GM10266 (cell line): ENCODE data around the gene RHBDF1.
A peak's percentile ranks its signal among the peaks of the same experiment; 100 is the strongest.

Source experiments
- DNase-seq: peaks from one replicate; pipeline ENCODE4 v3.0.0; 2012; ENCODE audit errors: extremely low spot score
- TF ChIP-seq, protein P1 (sequence below): IDR thresholded peaks from 2 replicates; pipeline ENCODE4 v1.5.1; 2012; ENCODE audit warnings: mild to moderate bottlenecking, low read depth; ENCODE audit not compliant: control insufficient read depth, insufficient read depth; ENCODE audit errors: missing control alignments

RHBDF1 gene

DNA sequence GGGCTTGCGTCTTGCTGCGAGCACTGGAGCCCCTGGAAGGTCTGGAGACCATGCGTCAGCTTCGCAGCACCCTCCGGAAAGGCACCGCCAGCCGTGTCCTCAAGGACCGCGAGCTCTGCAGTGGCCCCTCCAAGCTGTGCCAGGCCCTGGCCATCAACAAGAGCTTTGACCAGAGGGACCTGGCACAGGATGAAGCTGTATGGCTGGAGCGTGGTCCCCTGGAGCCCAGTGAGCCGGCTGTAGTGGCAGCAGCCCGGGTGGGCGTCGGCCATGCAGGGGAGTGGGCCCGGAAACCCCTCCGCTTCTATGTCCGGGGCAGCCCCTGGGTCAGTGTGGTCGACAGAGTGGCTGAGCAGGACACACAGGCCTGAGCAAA, 13.0 kb upstream of the RHBDF1 start:
- no peak for DNase-seq
- TF ChIP-seq, protein P1, sequence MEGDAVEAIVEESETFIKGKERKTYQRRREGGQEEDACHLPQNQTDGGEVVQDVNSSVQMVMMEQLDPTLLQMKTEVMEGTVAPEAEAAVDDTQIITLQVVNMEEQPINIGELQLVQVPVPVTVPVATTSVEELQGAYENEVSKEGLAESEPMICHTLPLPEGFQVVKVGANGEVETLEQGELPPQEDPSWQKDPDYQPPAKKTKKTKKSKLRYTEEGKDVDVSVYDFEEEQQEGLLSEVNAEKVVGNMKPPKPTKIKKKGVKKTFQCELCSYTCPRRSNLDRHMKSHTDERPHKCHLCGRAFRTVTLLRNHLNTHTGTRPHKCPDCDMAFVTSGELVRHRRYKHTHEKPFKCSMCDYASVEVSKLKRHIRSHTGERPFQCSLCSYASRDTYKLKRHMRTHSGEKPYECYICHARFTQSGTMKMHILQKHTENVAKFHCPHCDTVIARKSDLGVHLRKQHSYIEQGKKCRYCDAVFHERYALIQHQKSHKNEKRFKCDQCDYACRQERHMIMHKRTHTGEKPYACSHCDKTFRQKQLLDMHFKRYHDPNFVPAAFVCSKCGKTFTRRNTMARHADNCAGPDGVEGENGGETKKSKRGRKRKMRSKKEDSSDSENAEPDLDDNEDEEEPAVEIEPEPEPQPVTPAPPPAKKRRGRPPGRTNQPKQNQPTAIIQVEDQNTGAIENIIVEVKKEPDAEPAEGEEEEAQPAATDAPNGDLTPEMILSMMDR = no peak

GRCh38 chr16:84718-85406, 12.4 kb upstream of the RHBDF1 start:
- peak; percentile 83 for DNase-seq
- TF ChIP-seq, protein P1 = no peak

GRCh38 chr16:83781-84615, 11.6 kb upstream of the RHBDF1 start:
- TF ChIP-seq, protein P1 = no peak
- no peak for DNase-seq

DNA sequence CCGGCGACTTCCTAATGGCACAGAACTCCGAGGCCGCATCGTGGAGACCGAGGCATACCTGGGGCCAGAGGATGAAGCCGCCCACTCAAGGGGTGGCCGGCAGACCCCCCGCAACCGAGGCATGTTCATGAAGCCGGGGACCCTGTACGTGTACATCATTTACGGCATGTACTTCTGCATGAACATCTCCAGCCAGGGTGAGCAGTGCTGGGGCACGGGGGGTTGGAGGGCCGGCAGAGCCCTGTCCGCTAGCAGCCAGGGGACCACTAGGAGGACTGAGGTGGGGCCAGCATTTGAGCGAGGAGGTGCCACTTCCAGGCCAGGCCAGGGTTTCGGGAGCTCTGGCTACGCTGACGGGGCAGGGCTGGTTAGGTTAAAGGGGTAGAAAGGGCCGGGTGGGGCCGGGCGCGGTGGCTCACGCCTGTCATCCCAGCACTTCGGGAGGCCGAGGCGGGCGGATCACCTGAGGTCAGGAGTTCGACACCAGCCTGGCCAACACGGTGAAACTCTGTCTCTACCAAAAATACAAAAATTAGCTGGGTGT, 10.7 kb upstream of the RHBDF1 start:
- TF ChIP-seq, protein P1 = no peak
- DNase-seq = no peak

GRCh38 chr16:79151-80054, 7.0 kb upstream of the RHBDF1 start:
- TF ChIP-seq, protein P1 = no peak
- DNase-seq = no peak

DNA sequence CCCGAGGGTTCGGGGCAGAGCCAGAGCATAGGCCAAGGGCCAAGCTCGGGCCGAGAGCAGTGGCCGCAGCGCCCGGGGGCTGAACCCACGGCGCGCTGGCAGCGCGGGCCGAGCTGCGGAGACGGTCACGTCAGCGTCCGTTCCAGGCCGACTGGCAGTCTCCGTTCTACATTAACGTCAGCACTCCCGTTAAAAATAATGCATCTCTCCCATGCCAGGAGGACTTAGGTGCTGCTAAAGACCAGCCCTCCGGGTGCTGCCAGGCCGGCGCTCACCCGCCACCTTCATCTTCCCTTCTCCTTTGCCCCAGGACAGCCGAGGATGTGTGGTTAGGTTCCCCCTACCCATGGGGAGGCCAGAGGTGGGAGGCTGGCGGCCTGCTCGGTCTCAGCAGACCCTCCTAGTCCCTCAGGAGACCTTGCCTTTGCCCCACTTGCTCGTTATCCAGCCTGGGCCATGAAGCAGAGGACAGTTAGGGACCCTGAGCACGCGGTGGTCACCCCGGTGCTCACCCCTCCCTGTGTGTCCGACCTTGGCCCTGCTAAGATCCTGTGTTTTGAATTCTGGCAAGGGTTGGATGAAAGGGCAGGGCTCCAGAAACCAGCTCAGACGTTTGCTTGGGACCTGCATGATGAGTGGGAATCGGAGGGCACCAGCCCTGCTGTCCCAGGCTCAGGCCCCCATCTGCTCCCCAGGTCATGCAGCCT, 6.2 kb upstream of the RHBDF1 start:
- TF ChIP-seq, protein P1 = no peak
- peak; percentile 72 for DNase-seq
